Pancreas (tissue), 10 donors: ENCODE data around the gene LIN52. TPM values are rescaled to one million over a fixed set of nuclear protein-coding genes. Genes with fewer than 3 reads are reported as not detected.

Experiments used
- ATAC-seq, 4 donors: fragments of 200-7000 bp; cut with Tn5 transposase; one replicate each; pipeline versions ENCODE4 v1.8.0 to v1.9.1; 2020; ENCODE audit warnings: mild to moderate bottlenecking in 4 of 4, moderate library complexity in 4 of 4
- DNase-seq, 6 donors: peaks; one replicate each; pipeline ENCODE4 v3.0.0-alpha.2; 2020
- FAIRE-seq: peaks from 2 replicates; lab custom pipeline; 2012; peaks lifted over from hg19 to GRCh38; lab: Jason Lieb, UNC
- H3K27ac ChIP-seq, 4 donors: fragments of 200-600 bp; sonication (generic); 1 replicate in 3 of 4; 2 replicates in 1 of 4; pipeline versions ENCODE4 v1.5.0 to v1.8.0; 2020
- H3K27me3 ChIP-seq, 4 donors: fragments of 200-600 bp; one replicate each; pipeline ENCODE4 v1.8.0; 2021
- H3K36me3 ChIP-seq, 3 donors: fragments of 200-600 bp; sonication (generic) in 1 of 3; one replicate each; pipeline versions ENCODE4 v1.5.0 to v1.8.0; 2020 to 2021
- H3K4me1 ChIP-seq, 3 donors: fragments of 200-600 bp; one replicate each; pipeline ENCODE4 v1.8.0; 2021
- H3K4me3 ChIP-seq, 4 donors: fragments of 200-600 bp; sonication (generic) in 2 of 4; one replicate each; pipeline versions ENCODE4 v1.5.0 to v1.8.0; 2020 to 2021
- H3K9me3 ChIP-seq, 4 donors: fragments of 200-600 bp; one replicate each; pipeline ENCODE4 v1.8.0; 2021
- WGBS, 2 donors: extraction: QIAGEN DNeasy Blood & Tissue Kit; methylation state at CpG; one replicate each; pipeline ENCODE4 v1.1.7; 2013; 5-methylcytosine and 5-hydroxymethylcytosine counted together
- intact Hi-C, 3 donors: fragments of 100-400 bp; cut with DNase I; formaldehyde crosslinking; loops; one replicate each; pipeline versions ENCODE4 v1.11.1 to v1.14.2; 2022
- polyA plus RNA-seq, 2 donors: library from polyadenylated mRNA; stranded (reverse); fragments of 200-250 nt; gene quantifications; one replicate each; pipeline ENCODE4 v1.2.3, GENCODE V29; 2013
- total RNA-seq, 6 donors: library from RNA; stranded (reverse); fragmentation: NEBNext Ultra II Directional in 4 of 6; extraction: Animal tissue kit (Norgen Biotek cat#: 25700) in 4 of 6; gene quantifications; one replicate each; pipeline versions ENCODE4 v1.2.1 to v1.2.4, GENCODE V29; 2021 to 2023
- TF ChIP-seq, protein P1 (sequence below), 4 donors: fragments of 200-600 bp; sonication (generic) in 3 of 4; IDR thresholded peaks; one replicate each; pipeline versions ENCODE4 v1.5.0 to v1.8.0; 2021; ENCODE audit warnings: antibody characterized with exemption in 4 of 4
- donor health status: healthy with polysubstance abuse.
- donor health status: DM: no; HTN: no; CAD: no; lungs with moderate emphysema.
- donor health status: DM: no; HTN: no; CAD: no.
- donor health status: control.
- donor health status: control.
- donor health status: Bipolar disorder and iron deficiency.
- donor health status: DM: yes; HTN: yes; CAD: no.
- donor health status: DM: no; HTN: no; CAD: no.
- donor health status: DM: no; HTN: no; CAD: no.
- donor health status: DM: yes; HTN: yes; CAD: no.

LIN52 gene
- total and polyA plus RNA-seq, 8 donors = 1.6 to 4.6 (median 3.1) TPM

- TF ChIP-seq, protein P1, sequence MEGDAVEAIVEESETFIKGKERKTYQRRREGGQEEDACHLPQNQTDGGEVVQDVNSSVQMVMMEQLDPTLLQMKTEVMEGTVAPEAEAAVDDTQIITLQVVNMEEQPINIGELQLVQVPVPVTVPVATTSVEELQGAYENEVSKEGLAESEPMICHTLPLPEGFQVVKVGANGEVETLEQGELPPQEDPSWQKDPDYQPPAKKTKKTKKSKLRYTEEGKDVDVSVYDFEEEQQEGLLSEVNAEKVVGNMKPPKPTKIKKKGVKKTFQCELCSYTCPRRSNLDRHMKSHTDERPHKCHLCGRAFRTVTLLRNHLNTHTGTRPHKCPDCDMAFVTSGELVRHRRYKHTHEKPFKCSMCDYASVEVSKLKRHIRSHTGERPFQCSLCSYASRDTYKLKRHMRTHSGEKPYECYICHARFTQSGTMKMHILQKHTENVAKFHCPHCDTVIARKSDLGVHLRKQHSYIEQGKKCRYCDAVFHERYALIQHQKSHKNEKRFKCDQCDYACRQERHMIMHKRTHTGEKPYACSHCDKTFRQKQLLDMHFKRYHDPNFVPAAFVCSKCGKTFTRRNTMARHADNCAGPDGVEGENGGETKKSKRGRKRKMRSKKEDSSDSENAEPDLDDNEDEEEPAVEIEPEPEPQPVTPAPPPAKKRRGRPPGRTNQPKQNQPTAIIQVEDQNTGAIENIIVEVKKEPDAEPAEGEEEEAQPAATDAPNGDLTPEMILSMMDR (IDR thresholded peaks at IDR 0.05) = no peak
- Histone ChIP-seq H3K4me3 (no peak overlapping the region), H3K27me3 (no peaks in the 10 kb centered on the region), H3K9me3 (no peaks in the 10 kb centered on the region), H3K36me3 (no peaks in the 10 kb centered on the region), H3K4me1 (no peaks in the 10 kb centered on the region), H3K27ac (no peak overlapping the region)
- ATAC-seq = peak in 2 of 4 donors; percentile 36 to 81
- intact Hi-C loops = no loop called here
- DNase-seq = no peak
- FAIRE-seq = no peak
- 67 to 71% methylated on average over 8 of the region's 8 CpGs for WGBS, 2 donors
These were observed 55.7 kb downstream of the LIN52 start for GRCh38 chr14:74140374-74140850.

GRCh38 chr14:74141703-74142102 is 56.9 kb downstream of the LIN52 start:
- intact Hi-C loops = no loop called here
- no peak for FAIRE-seq
- H3K27ac ChIP-seq = no peak overlapping the region
- no peaks in the 10 kb centered on the region for H3K36me3 ChIP-seq
- no peaks in the 10 kb centered on the region for H3K4me1 ChIP-seq
- TF ChIP-seq, protein P1 (IDR thresholded peaks at IDR 0.05) = no peak
- H3K9me3 ChIP-seq = no peaks in the 10 kb centered on the region
- WGBS, 2 donors = 74 to 84% methylated on average over 3 of the region's 3 CpGs
- no peak overlapping the region for H3K4me3 ChIP-seq
- no peak for DNase-seq
- peak in 1 of 4 donors; percentile 50 for ATAC-seq
- no peaks in the 10 kb centered on the region for H3K27me3 ChIP-seq

DNA sequence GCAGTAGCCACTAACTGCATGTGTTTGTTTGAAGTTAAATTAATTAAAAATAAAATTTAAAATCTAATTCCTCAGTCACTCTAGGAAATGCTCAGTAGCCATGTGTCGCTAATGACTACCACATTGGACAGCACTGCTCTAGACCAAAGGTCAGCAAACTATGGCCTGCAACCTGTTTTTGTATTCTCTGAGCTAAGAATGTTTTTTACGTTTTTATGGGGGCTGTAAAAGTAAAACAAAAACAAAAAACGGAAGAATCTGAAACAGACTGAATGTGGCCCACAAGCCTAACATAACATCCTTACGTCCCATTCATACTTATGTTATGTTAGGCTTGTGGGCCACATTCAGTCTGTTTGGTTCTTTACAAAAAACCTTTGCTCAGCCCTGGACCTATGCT is 57.8 kb downstream of the LIN52 start:
- H3K27ac ChIP-seq = no peak overlapping the region
- intact Hi-C loops = no loop called here
- FAIRE-seq (no peak), ATAC-seq (no peak), DNase-seq (no peak)
- no peaks in the 10 kb centered on the region for H3K9me3 ChIP-seq
- no peak overlapping the region for H3K4me3 ChIP-seq
- no peaks in the 10 kb centered on the region for H3K36me3 ChIP-seq
- WGBS, 2 donors = 86% methylated on average over 4 of the region's 4 CpGs
- H3K4me1 ChIP-seq = no peaks in the 10 kb centered on the region
- H3K27me3 ChIP-seq = no peaks in the 10 kb centered on the region
- TF ChIP-seq, protein P1 (IDR thresholded peaks at IDR 0.05) = no peak

DNA sequence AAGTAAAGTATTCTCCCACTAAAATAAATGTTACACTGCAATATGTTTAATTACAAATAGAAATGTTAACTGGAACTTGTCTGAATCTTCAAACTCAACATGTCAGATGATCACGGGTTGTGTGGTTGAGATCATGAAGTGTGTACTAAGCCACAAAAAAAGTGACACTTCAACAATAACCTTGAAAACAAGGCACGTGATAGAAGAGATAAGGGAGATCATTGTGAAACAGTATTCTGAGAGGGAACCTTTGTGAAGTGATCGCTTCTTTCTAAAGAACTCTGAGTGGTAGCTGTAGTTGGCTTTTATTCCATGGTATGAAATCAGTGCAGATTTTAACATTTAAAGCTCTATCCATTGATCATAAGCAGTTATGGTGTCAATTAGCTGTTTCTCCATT is 60.0 kb downstream of the LIN52 start:
- H3K9me3 ChIP-seq = no peaks in the 10 kb centered on the region
- TF ChIP-seq, protein P1 (IDR thresholded peaks at IDR 0.05) = no peak
- no peaks in the 10 kb centered on the region for H3K4me1 ChIP-seq
- no peak overlapping the region for H3K4me3 ChIP-seq
- H3K27ac ChIP-seq = no peak overlapping the region
- no peaks in the 10 kb centered on the region for H3K36me3 ChIP-seq
- intact Hi-C loops = no loop called here
- WGBS, 2 donors = 51 to 60% methylated on average over 3 of the region's 3 CpGs
- FAIRE-seq (no peak), DNase-seq (no peak), ATAC-seq (no peak)
- H3K27me3 ChIP-seq = no peaks in the 10 kb centered on the region

DNA sequence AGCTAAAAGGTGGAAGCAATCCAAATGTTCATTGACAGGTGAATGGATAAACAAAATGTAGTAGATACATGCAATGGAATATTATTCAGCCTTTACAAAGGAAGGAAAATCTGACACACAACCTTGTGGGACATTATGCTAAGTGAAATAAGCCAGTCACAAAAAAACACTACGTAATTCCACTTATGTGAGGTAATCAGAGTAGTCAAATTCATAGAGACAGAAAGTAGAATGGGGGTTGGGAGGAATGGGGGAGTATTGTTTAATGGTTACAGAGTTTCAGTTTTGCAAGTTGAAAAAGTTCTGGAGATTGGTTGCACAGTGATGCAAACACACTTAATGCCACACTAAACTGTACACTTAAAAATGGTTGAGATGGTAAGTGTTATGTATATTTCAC is 62.8 kb downstream of the LIN52 start:
- no peaks in the 10 kb centered on the region for H3K9me3 ChIP-seq
- TF ChIP-seq, protein P1 (IDR thresholded peaks at IDR 0.05) = no peak
- DNase-seq (no peak), FAIRE-seq (no peak), ATAC-seq (no peak)
- intact Hi-C loops = no loop called here
- no peaks in the 10 kb centered on the region for H3K36me3 ChIP-seq
- H3K4me1 ChIP-seq = no peaks in the 10 kb centered on the region
- H3K27me3 ChIP-seq = no peaks in the 10 kb centered on the region
- 96 to 98% methylated on average over 1 of the region's 1 CpG for WGBS, 2 donors
- no peak overlapping the region for H3K27ac ChIP-seq
- no peak overlapping the region for H3K4me3 ChIP-seq
